ENCODE data around the gene FBXO41. TPM values are rescaled to one million over a fixed set of nuclear protein-coding genes. Genes with fewer than 3 reads are reported as not detected.

FBXO41 gene
- total RNA-seq, 2 donors from 2014 or later = 1.7 to 1.8 TPM

- peaks cover 0 to 7% of the 10 kb centered on the region in 2 donors for H3K4me1 ChIP-seq
- H3K27ac ChIP-seq = no peak overlapping the region
- H3K36me3 ChIP-seq = no peaks in the 10 kb centered on the region
- no peak for TF ChIP-seq CTCF (IDR thresholded peaks at IDR 0.05)
- peaks cover 0 to 2% of the 10 kb centered on the region in 2 donors for H3K27me3 ChIP-seq
- no peaks in the 10 kb centered on the region for H3K9me3 ChIP-seq
- DNase-seq (ENCODE audit: low spot score) = no peak
- H3K4me3 ChIP-seq = no peak overlapping the region
Measured at GRCh38 chr2:73272270-73272669, 12.0 kb downstream of the FBXO41 start.

GRCh38 chr2:73269686-73270465, 14.4 kb downstream of the FBXO41 start:
- no peaks in the 10 kb centered on the region for H3K36me3 ChIP-seq
- peaks cover 0 to 2% of the 10 kb centered on the region in 2 donors for H3K27me3 ChIP-seq
- no peak overlapping the region for H3K27ac ChIP-seq
- H3K4me3 ChIP-seq = no peak overlapping the region
- no peaks in the 10 kb centered on the region for H3K9me3 ChIP-seq
- no peak for DNase-seq (ENCODE audit: low spot score)
- TF ChIP-seq CTCF (IDR thresholded peaks at IDR 0.05) = no peak
- peaks cover 0 to 7% of the 10 kb centered on the region in 2 donors for H3K4me1 ChIP-seq

DNA sequence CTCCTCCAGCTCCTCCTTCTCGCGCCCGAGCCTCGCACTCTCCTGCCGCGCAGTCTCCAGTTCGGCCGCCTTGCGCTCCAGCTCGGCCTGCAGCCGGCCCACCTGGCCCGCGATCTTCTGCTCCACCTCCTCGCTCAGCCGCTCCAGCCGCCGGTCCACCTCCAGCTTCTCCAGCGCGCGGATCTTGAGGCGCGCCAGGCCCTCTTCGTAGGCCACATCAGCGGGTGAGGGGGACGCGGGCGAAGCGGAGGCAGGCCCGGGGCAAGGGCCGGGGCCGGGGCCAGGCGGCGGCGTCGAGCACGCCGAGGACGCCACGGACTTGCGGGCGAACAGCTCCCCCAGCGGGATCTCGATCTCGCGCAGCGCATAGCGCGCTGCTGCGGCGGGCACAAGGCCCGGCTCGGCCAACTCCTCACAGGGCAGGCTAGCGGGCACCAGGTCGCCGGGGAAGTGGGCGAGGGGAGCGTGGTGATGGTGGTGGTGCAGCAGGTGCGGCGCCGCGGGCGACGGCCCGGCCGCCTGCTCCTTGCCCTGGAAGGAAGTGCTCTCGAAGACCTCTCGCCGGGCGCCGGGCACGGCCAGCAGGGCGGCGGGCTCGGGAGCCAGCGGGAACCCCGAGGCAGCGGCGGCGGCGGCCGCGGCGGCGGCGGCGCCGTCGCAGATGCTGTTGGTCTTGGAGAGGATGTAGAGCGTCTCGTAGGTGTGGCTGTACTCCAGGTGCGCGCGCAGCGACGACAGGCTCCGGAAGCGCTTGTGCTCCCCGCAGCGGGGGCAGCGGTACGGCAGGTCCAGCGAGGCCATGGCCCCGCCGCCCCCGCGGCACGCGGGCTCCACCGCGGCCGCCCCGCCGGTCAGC, 15.2 kb downstream of the FBXO41 start:
- no peak for DNase-seq (ENCODE audit: low spot score)
- H3K27me3 ChIP-seq = peaks cover 0 to 2% of the 10 kb centered on the region in 2 donors
- H3K4me1 ChIP-seq = peaks cover 0 to 7% of the 10 kb centered on the region in 2 donors
- no peak overlapping the region for H3K27ac ChIP-seq
- H3K9me3 ChIP-seq = no peaks in the 10 kb centered on the region
- H3K4me3 ChIP-seq = peak overlapping the region in 1 of 2 donors; percentile 9
- no peaks in the 10 kb centered on the region for H3K36me3 ChIP-seq
- no peak for TF ChIP-seq CTCF (IDR thresholded peaks at IDR 0.05)

GRCh38 chr2:73268366-73268829, 15.9 kb downstream of the FBXO41 start:
- no peaks in the 10 kb centered on the region for H3K36me3 ChIP-seq
- H3K9me3 ChIP-seq = no peaks in the 10 kb centered on the region
- peaks cover 0 to 7% of the 10 kb centered on the region in 2 donors for H3K4me1 ChIP-seq
- no peak for TF ChIP-seq CTCF (IDR thresholded peaks at IDR 0.05)
- no peak for DNase-seq (ENCODE audit: low spot score)
- H3K4me3 ChIP-seq = peak overlapping the region in 1 of 2 donors; percentile 9
- H3K27me3 ChIP-seq = peaks cover 0 to 2% of the 10 kb centered on the region in 2 donors
- H3K27ac ChIP-seq = no peak overlapping the region

DNA sequence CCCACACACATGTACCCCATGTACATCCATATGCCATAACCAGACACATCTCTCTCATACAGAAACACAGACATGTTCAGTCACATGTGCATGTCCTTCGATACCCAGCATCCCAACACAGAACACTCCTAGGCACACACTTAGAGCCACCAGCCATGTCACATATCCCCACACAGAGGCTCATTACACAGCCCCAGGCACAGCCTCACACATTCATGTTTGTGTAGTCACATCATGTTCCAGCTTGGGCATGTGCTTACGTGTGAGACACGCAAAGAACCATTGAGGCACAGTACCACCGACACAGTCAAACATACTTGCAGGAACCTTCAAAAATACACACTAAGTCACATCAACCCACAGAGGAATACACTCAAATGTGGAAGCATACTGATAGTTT, 17.3 kb downstream of the FBXO41 start:
- H3K36me3 ChIP-seq = no peaks in the 10 kb centered on the region
- DNase-seq (ENCODE audit: low spot score) = no peak
- H3K27me3 ChIP-seq = peaks cover 0 to 2% of the 10 kb centered on the region in 2 donors
- no peaks in the 10 kb centered on the region for H3K9me3 ChIP-seq
- no peak overlapping the region for H3K4me3 ChIP-seq
- no peak for TF ChIP-seq CTCF (IDR thresholded peaks at IDR 0.05)
- H3K27ac ChIP-seq = no peak overlapping the region
- peaks cover 0 to 7% of the 10 kb centered on the region in 2 donors for H3K4me1 ChIP-seq
